Measurements from ENCODE around the gene SYMPK.

DNA sequence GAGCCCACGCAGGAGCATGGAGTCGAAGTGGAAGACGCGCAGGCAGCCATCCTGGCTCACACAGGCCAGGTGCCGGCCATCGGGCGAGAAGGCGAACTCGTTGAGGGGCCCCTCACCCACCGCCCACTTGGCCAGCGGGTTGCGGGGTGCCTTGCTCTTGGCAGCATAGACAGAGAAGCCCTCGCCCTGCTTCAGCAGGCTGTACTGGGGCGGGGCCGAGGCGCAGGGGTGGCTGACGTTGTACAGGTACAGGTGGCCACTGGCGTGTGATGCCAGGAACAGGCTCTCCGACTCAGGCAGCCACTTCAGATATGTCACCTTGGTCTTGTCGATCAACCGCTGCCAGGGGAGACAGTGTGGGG lies 76.4 kb downstream of the SYMPK start:
- TF ChIP-seq, protein P1, sequence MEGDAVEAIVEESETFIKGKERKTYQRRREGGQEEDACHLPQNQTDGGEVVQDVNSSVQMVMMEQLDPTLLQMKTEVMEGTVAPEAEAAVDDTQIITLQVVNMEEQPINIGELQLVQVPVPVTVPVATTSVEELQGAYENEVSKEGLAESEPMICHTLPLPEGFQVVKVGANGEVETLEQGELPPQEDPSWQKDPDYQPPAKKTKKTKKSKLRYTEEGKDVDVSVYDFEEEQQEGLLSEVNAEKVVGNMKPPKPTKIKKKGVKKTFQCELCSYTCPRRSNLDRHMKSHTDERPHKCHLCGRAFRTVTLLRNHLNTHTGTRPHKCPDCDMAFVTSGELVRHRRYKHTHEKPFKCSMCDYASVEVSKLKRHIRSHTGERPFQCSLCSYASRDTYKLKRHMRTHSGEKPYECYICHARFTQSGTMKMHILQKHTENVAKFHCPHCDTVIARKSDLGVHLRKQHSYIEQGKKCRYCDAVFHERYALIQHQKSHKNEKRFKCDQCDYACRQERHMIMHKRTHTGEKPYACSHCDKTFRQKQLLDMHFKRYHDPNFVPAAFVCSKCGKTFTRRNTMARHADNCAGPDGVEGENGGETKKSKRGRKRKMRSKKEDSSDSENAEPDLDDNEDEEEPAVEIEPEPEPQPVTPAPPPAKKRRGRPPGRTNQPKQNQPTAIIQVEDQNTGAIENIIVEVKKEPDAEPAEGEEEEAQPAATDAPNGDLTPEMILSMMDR (IDR thresholded peaks at IDR 0.05; ENCODE audit: insufficient read depth, low read length, poor library complexity, severe bottlenecking) = no peak
- no peak for TF ChIP-seq EZH2phosphoT487 (conservative IDR thresholded peaks at IDR 0.05; ENCODE audit: low read length)
